ENCODE data around the gene ZNF175. TPM values are rescaled to one million over a fixed set of nuclear protein-coding genes. Genes with fewer than 3 reads are reported as not detected.

The ZNF175 gene
- total RNA-seq, 1 experiment from 2014 or later: 9.3 TPM

- Histone ChIP-seq H3K4me2 (ENCODE audit: low read length) (no peak overlapping the region), H3K4me3 (replicated peaks in 1 of 2; ENCODE audit: low read depth in 1 of 2, low read length in 2 of 2) (no peak overlapping the region), H3K36me3 (ENCODE audit: control insufficient read depth in 1 of 2, insufficient read depth in 2 of 2, low read length in 2 of 2) (no peaks in the 10 kb centered on the region), H3K4me1 (ENCODE audit: control insufficient read depth in 1 of 2, insufficient read depth in 2 of 2, low read length in 2 of 2) (peaks cover 0 to under 1% of the 10 kb centered on the region in 2 experiments; a peak in 1 of 4 replicates), H3K27me3 (ENCODE audit: insufficient read depth, low read length) (peaks cover 36% of the 10 kb centered on the region), H4K20me1 (ENCODE audit: insufficient read depth) (no peaks in the 10 kb centered on the region), H3K9ac (ENCODE audit: low read length) (no peak overlapping the region), H3K9me3 (ENCODE audit: control insufficient read depth in 1 of 2, insufficient read depth in 1 of 2, low read depth in 1 of 2, low read length in 2 of 2) (no peaks in the 10 kb centered on the region), H3K79me2 (ENCODE audit: insufficient read depth, low read length) (peaks cover 3% of the 10 kb centered on the region; the same call in 1 of the 2 replicates), H3K27ac (ENCODE audit: low read depth, low read length) (no peak overlapping the region), H3K9me2 (ENCODE audit: insufficient read depth) (no peaks in the 10 kb centered on the region), H2AFZ (ENCODE audit: low read depth, low read length, poor library complexity, severe bottlenecking) (no peak overlapping the region)
- ChIA-PET RAD21 (ENCODE audit: low non-redundant PET in 1 of 2, low total read pairs in 2 of 2, uncharacterized antibody in 2 of 2, unreplicated experiment in 2 of 2) (no interaction called here), POLR2A (no interaction called here), CTCF (no interaction called here)
- no peak for DNase-seq (ENCODE audit: low read depth, low spot score)
- no TSS peak for BruUV-seq (replicated peaks)
- TF ChIP-seq TCF7L2 (IDR thresholded peaks at IDR 0.05; ENCODE audit: borderline replicate concordance, extremely low read depth, insufficient read depth, insufficient read length): no peak
- TF ChIP-seq JUND (IDR thresholded peaks at IDR 0.05): no peak
- no peak for TF ChIP-seq EZH2phosphoT487 (IDR thresholded peaks at IDR 0.05; ENCODE audit: borderline replicate concordance)
- no peak for TF ChIP-seq ZFX (IDR thresholded peaks at IDR 0.05)
- no peak for TF ChIP-seq ZNF274 (IDR thresholded peaks at IDR 0.05; ENCODE audit: low read depth, low read length)
- no peak for TF ChIP-seq MAX (IDR thresholded peaks at IDR 0.05)
- TF ChIP-seq ATF3 (IDR thresholded peaks at IDR 0.05): no peak
- no peak for TF ChIP-seq RAD21 (IDR thresholded peaks at IDR 0.05; ENCODE audit: low read depth)
- TF ChIP-seq FOSL1 (IDR thresholded peaks at IDR 0.05; ENCODE audit: low read depth): no peak
- TF ChIP-seq CTCF (IDR thresholded peaks at IDR 0.05 in 2 of 3, conservative IDR thresholded peaks at IDR 0.05 in 1 of 3; ENCODE audit: borderline replicate concordance in 1 of 3, insufficient read depth in 1 of 3, low read depth in 2 of 3, low read length in 2 of 3): no peak
- TF ChIP-seq CEBPB (IDR thresholded peaks at IDR 0.05; ENCODE audit: low read depth): no peak
- TF ChIP-seq ELF1 (IDR thresholded peaks at IDR 0.05; ENCODE audit: borderline replicate concordance, low read depth): no peak
- no peak for TF ChIP-seq POLR2A (IDR thresholded peaks at IDR 0.05; ENCODE audit: borderline replicate concordance, extremely low read depth, insufficient read depth, insufficient read length)
- no peak for ATAC-seq
- intact Hi-C loops (cut with micrococcal nuclease): no loop called here
These were observed 4.5 kb upstream of the ZNF175 start for GRCh38 chr19:51566489-51567100.

All from HCT116 (cell line).